ENCODE results near the gene SCN3B. TPM values are rescaled to one million over a fixed set of nuclear protein-coding genes. Genes with fewer than 3 reads are reported as not detected.

The SCN3B gene
- total and polyA plus RNA-seq, 9 of the 15 experiments (the other 6 are each of a cell fraction or from before 2014, with no cell fraction given): 0.01 to 0.15 (median 0.04) TPM; not detected in 6

DNA sequence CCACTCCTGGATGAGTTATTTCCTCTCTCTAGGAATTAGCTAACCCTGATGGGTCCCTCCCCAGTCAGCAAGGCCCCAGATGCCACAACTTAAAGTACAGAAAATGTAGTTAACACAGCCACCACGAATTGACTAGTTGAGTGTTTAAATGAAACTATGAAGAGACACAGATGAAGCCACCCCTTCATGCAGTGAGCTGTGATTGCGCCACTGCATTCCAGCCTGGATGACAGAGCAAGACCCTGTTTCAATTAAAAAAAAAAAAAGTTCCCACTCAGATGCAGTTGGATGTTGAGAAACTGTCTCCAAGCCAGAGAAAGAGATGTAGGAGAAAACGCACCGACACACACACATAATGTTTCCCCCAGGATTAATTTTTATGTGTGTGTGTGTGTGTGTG lies 53.3 kb downstream of the SCN3B start:
- WGBS (ENCODE audit: insufficient coverage, low coverage, missing lambda C conversion rate): 4% methylated on average over 4 of the region's 4 CpGs
- in situ Hi-C loops (cut with MboI): no loop called here
- intact Hi-C loops (cut with micrococcal nuclease): no loop called here
- H2AFZ ChIP-seq (ENCODE audit: low read depth, low read length): no peak overlapping the region
- H3K27ac ChIP-seq (ENCODE audit: extremely low read depth, low read depth, low read length): no peak overlapping the region
- ATAC-seq (no peak), FAIRE-seq (no peak), DNase-seq (ENCODE audit: extremely low read depth in 1 of 4, low spot score in 3 of 4) (no peak)
- no peaks in the 10 kb centered on the region for H3K9me3 ChIP-seq (replicated peaks; ENCODE audit: control insufficient read depth, insufficient read depth, low read depth, low read length)
- POLR2A ChIA-PET: no interaction called here
- no peaks in the 10 kb centered on the region for H3K79me2 ChIP-seq (ENCODE audit: control insufficient read depth, insufficient read depth, low read length)
- H3K36me3 ChIP-seq (ENCODE audit: control insufficient read depth, insufficient read depth, low read length): no peaks in the 10 kb centered on the region
- H3K4me3 ChIP-seq: no peak overlapping the region
- peaks cover 0 to 10% of the 10 kb centered on the region in 2 experiments; a peak in 1 of 5 replicates for H3K27me3 ChIP-seq (ENCODE audit: control insufficient read depth in 2 of 2, insufficient read depth in 2 of 2, low read length in 2 of 2)
- BruUV-seq (replicated peaks): no TSS peak
- no peaks in the 10 kb centered on the region for H3K4me1 ChIP-seq (replicated peaks in 1 of 2; ENCODE audit: control insufficient read depth in 2 of 2, insufficient read depth in 2 of 2, low read length in 2 of 2)
- H4K20me1 ChIP-seq (replicated peaks; ENCODE audit: control insufficient read depth, insufficient read depth, low read length): no peaks in the 10 kb centered on the region; the same call in 1 of the 2 replicates
- no peak overlapping the region for H3K4me2 ChIP-seq (ENCODE audit: insufficient read depth, low read length)
- H3K9ac ChIP-seq (ENCODE audit: insufficient read depth in 1 of 2, low read depth in 2 of 2, low read length in 2 of 2): no peak overlapping the region
- CTCF ChIA-PET (ENCODE audit: low intra/inter-chr PET ratio): no interaction called here
- H3K9me1 ChIP-seq (ENCODE audit: control insufficient read depth, insufficient read depth, low read length): no peaks in the 10 kb centered on the region
- TF ChIP-seq, protein P1, sequence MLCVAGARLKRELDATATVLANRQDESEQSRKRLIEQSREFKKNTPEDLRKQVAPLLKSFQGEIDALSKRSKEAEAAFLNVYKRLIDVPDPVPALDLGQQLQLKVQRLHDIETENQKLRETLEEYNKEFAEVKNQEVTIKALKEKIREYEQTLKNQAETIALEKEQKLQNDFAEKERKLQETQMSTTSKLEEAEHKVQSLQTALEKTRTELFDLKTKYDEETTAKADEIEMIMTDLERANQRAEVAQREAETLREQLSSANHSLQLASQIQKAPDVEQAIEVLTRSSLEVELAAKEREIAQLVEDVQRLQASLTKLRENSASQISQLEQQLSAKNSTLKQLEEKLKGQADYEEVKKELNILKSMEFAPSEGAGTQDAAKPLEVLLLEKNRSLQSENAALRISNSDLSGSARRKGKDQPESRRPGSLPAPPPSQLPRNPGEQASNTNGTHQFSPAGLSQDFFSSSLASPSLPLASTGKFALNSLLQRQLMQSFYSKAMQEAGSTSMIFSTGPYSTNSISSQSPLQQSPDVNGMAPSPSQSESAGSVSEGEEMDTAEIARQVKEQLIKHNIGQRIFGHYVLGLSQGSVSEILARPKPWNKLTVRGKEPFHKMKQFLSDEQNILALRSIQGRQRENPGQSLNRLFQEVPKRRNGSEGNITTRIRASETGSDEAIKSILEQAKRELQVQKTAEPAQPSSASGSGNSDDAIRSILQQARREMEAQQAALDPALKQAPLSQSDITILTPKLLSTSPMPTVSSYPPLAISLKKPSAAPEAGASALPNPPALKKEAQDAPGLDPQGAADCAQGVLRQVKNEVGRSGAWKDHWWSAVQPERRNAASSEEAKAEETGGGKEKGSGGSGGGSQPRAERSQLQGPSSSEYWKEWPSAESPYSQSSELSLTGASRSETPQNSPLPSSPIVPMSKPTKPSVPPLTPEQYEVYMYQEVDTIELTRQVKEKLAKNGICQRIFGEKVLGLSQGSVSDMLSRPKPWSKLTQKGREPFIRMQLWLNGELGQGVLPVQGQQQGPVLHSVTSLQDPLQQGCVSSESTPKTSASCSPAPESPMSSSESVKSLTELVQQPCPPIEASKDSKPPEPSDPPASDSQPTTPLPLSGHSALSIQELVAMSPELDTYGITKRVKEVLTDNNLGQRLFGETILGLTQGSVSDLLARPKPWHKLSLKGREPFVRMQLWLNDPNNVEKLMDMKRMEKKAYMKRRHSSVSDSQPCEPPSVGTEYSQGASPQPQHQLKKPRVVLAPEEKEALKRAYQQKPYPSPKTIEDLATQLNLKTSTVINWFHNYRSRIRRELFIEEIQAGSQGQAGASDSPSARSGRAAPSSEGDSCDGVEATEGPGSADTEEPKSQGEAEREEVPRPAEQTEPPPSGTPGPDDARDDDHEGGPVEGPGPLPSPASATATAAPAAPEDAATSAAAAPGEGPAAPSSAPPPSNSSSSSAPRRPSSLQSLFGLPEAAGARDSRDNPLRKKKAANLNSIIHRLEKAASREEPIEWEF (CRISPR knock-in tag; IDR thresholded peaks at IDR 0.05): no peak
- TF ChIP-seq TAF9B (IDR thresholded peaks at IDR 0.05; ENCODE audit: partially characterized antibody) (no peak), ZNF134 (CRISPR knock-in tag; conservative IDR thresholded peaks at IDR 0.05) (no peak), CBX3 (IDR thresholded peaks at IDR 0.05; ENCODE audit: borderline replicate concordance in 1 of 2, low read length in 2 of 2) (no peak), ZNF347 (CRISPR knock-in tag; IDR thresholded peaks at IDR 0.05; ENCODE audit: low read depth) (no peak), JUN (IDR thresholded peaks at IDR 0.05; ENCODE audit: borderline replicate concordance, low read depth, low read length) (no peak), JUN (CRISPR knock-in tag; IDR thresholded peaks at IDR 0.05; ENCODE audit: borderline replicate concordance) (no peak), POU5F1 (IDR thresholded peaks at IDR 0.05; ENCODE audit: borderline replicate concordance, low read depth, low read length, partially characterized antibody) (no peak), SAP30 (IDR thresholded peaks at IDR 0.05; ENCODE audit: borderline replicate concordance, insufficient read depth, low read depth, low read length, poor library complexity, severe bottlenecking) (no peak), SRF (CRISPR knock-in tag; IDR thresholded peaks at IDR 0.05) (no peak), ZEB2 (IDR thresholded peaks at IDR 0.05) (no peak), JUND (IDR thresholded peaks at IDR 0.05; ENCODE audit: borderline replicate concordance, low read depth, low read length) (no peak), JUND (tag; IDR thresholded peaks at IDR 0.05; ENCODE audit: borderline replicate concordance, low read depth, low read length) (no peak), ZNF764 (CRISPR knock-in tag; IDR thresholded peaks at IDR 0.05; ENCODE audit: low read depth) (no peak), ESRRB (CRISPR knock-in tag; IDR thresholded peaks at IDR 0.05; ENCODE audit: borderline replicate concordance) (no peak), CEBPG (CRISPR knock-in tag; IDR thresholded peaks at IDR 0.05) (no peak), CEBPG (tag; conservative IDR thresholded peaks at IDR 0.05 in 1 of 2, IDR thresholded peaks at IDR 0.05 in 1 of 2) (no peak), ZNF274 (IDR thresholded peaks at IDR 0.05; ENCODE audit: borderline replicate concordance, low read depth, low read length) (no peak), SMAD3 (CRISPR knock-in tag; conservative IDR thresholded peaks at IDR 0.05) (no peak), SREBF1 (IDR thresholded peaks at IDR 0.05; ENCODE audit: borderline replicate concordance, low read depth, low read length) (no peak)
